ELF-1 (cell line): ENCODE results near the gene CHCHD3.
A peak's percentile ranks its signal among the peaks of the same experiment; 100 is the strongest.

Experiments
- DNase-seq: peaks from one replicate; pipeline ENCODE4 v3.0.0-alpha.2; 2016; ENCODE audit warnings: low read depth, low spot score

CHCHD3 gene

DNA sequence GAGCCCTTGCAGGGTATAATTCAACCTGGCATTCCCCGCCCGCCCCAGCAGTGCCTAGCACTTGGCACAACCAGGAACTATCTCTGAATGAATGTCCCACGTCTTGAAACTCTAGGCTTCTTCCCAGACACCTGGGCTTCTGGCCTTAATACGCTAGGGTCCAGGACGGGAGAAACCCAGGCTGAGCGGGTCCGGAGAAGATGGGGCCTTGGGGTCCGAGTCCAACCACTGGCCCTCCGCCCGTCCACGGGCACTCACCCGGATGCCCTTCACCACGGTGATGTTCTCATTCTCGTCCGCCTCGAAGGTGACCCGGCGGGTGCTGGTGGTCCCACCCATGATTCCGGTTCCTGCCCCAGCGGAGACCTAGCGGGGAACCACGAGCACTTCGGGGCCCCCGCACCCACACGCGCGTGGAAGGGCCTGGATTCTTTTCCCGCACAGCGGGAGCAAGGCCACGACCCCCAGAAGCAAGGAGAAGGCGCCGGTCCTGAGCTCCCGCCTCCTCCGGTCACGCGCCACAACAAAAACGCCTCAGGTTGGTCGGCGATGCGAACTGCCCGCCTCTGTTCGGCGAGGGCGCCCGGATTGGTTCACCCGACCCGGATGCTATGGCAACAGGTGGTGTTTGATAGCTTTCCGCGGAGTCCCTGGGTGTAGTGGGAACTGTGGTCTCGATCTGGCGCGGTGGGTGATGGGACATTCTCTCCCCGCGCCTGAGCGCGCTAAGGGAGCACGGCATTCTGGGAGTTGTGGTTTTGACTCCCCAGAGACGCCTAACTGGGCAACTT lies at the start of gene CHCHD3:
Gene CHCHD3 (minus strand): TSS at position 492 of the 791 bp plus-strand sequence. CDS start 153 bp downstream, at position 339.
- DNase-seq: peak; percentile 99

DNA sequence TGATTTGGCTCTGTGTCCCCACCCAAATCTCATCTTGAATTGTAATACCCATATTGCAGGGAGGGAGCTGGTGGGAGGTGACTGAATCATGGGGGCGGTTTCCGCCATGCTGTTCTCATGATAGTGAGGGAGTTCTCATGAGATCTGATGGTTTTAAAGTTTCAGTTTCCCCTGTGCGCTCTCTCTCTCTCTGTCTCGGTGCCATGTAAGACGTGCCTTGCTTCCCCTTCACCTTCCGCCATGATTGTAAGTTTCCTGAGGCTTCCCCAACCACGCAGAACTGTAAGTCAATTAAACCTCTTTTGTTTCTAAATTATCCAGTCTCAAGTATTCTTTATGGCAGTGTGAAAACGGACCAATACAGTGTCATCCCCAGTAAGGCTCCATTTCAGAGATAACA lies 48.3 kb upstream of the CHCHD3 start:
- DNase-seq: no peak

DNA sequence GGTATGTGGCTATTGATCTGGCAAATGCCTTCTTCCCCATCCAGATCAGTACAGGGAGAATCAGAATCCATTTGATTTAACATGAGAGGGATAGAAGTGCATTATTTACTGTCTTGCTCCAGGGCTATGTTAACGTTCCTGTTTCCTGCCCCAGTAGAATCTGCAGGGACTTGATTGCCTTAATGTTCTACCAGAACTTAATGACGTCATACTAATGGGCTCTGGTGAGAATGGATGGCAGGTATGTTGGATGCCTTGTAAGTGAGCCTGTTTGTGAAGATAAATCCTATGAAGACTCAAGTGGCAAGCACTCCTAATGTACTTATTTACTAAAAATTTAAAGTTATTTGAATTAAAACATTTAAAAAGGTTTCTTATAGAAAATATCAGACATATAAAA lies 44.5 kb upstream of the CHCHD3 start:
- no peak for DNase-seq

DNA sequence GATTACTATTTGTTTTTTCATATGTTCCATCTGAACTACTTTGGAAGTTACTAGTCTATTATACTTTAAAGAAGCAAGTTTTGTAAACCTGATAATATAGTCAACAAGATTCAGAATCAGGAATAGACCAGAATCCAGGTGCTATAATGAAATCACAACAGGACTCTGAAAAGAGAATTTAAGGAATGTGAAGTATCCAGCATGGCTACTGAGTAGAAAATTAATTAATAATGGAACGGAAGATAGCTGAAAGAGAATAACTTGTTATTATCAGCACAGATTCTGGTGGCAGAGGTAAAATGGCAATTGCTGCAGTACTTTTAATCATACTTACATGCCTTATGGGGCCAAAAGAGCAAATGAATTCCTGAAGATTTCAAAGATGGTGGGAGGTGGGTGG lies 43.1 kb upstream of the CHCHD3 start:
- no peak for DNase-seq

DNA sequence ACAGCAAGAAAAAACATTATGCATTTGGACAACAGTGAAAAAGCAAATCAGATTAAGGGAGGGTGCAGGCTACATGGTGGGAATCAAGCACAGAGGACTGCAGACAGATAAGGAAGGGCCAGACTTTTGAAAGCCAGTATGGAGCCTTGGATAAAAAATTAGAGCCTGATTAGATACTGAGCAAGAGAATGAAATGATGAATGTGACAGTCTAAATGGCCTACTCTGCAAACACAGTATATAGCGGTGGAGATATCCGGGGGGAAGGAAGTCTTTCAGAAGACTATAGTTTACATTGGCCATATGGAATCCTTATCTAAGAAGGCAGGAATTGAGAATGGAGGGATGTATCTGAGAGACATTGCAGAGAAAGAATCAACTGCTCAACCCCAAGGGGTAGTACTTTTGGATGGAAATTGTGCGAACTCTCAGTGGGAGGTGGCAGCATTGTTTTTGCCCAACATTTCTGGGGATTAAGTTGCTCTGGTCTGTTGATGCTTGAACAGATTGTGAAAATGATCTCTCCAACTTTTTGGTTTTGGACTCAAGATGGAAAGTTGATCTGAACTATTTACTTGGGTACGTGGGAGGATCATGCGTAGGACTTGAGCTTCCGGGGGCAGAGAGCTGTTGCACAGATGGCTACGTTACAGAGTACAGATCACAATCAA lies 39.4 kb upstream of the CHCHD3 start:
- DNase-seq: no peak

DNA sequence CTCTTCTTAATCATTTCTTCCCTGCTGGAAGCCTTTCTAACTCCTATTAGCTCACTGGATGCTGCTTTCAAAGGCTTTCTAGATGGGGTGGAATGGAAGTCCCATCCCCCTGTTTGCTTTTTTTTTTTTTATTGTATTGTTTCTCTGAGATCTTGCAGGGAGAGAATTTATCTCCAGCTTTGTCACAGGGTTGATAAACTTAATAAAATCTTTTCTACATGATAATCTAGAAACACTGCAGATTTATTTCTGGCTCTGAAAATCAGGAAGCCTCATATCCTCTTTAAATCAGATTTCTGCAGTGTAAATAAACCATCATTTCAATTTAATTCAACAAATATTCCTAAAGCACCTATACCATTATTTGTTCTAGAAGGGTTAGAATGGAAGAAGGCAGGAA lies 37.2 kb upstream of the CHCHD3 start:
- no peak for DNase-seq

DNA sequence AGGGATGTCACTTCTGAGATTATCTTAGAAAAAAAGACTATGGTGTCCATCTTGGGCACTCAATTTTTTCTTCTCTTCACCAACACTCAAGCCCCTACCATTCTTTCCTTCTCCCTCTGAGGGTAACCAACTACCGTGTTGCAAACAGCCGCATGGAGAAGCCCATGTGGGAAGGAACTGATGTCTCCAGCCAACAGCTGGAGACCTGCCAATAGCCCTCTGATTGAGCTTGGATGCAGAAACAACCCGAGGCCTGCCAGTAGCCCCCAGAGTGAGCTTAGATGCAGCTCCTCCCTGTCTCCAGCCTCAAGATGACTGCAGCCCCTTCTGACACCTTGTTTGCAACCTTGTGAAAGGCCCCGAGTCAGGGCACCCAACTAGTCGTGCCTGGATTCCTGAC lies 36.4 kb upstream of the CHCHD3 start:
- DNase-seq: no peak

DNA sequence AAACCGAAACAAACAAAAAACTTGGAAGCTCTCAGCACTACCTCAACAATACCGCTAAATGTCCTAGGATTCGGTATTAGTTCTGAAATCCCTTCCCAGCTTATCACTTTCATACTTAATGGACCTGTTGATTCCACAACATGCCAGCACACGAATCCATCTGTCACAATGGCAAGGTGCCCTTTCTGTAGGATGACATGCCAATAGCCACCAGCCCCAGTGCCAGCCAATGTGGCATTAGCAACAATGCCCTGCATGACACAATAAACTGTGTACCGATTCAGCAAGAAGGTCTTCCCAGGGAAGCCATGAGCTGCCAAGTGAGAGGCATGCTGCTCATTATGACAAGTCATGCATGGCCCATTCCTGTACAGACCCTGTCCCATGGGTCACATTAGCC lies 35.6 kb upstream of the CHCHD3 start:
- DNase-seq: no peak

DNA sequence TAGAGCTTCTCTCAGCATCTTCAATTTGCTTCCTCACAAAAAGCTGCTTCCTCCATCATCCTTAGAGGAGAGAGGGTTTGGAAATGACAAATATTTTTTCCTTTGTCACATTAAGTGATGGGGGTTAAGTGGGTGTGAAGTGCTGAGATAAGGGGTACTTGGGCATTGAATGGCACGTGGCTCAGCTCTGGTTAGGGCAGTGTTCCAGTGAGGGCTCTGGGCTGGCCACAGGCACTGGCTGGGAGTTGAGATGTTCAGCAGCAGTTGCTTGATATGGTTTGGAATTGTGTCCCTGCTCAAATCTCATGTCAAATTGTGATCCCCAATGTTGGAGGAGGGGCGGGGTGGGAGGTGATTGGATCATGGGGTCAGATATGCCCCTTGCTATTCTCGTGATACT lies 33.7 kb upstream of the CHCHD3 start:
- no peak for DNase-seq

DNA sequence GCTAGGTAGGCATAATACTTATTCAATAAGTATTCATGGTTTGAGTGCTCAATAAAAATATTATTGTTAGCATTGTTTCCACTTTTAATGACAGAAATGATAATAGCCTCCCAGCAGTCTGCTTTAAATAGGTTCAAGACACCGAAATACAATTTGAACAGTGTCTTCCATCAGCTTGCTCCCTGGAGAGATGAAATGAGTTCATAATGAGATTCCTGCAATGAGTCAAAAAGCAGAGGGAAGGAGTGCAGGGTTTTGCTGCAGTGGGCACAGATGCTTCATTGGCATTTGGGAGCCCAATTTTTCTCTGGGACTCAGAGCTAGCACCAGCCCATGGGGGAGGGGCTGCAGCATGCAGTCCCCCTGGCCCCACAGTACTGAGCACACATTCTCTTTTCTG lies 32.6 kb upstream of the CHCHD3 start:
- no peak for DNase-seq

DNA sequence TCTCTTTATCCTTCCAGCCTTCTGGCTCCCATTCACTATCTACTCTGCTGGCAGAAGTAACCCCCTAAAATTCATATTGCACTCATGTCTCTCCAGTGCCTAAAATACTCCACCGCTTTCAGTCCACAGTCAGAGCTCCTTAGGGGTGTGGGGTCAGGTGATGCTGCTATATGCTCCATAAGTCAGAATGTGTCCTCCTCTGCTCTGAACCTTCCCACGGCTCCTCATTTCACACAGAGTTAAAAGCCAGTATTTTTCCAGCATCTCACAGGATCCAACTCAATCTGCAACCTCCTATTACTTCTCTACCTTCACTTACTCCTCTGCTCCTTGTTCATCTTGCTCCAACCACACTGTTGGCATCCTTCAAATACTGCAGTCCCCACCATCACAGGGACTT lies 31.1 kb upstream of the CHCHD3 start:
- no peak for DNase-seq

DNA sequence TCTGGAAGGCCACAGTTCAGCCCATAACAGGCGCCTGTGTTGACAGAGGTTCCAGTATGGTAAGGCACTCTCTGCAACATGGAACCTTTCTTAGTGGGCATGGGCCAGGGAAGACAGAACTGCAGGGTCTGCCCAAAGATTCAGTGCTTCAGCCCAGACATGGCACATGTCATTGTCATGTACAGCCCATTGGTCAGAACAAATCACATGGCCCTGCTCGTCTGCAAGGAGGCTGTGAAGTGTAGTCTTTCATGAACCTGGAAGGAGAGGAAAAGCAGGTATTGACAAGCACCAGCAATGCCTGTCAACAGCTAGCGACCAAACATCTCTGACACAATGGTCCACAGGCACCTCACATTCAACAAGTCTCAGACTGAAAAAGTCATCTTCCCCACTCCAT lies 30.4 kb upstream of the CHCHD3 start:
- no peak for DNase-seq

DNA sequence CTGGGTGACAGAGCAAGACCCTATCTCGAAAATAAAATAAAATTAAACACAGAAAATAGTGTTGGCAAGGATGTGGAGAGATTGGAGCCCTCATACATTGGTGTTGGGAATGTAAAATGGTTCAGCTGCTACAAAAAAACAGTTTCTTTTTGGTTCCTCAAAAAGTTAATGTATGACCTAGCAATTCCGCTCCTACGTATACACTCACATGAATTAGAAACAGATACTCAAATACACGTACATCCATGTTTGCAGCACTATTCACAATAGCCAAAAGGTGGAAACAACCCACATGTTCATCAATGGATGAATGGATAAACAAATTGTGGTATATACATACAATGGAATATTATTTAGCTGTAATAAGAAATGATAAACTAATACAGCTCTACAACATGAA lies 28.4 kb upstream of the CHCHD3 start:
- DNase-seq: no peak

DNA sequence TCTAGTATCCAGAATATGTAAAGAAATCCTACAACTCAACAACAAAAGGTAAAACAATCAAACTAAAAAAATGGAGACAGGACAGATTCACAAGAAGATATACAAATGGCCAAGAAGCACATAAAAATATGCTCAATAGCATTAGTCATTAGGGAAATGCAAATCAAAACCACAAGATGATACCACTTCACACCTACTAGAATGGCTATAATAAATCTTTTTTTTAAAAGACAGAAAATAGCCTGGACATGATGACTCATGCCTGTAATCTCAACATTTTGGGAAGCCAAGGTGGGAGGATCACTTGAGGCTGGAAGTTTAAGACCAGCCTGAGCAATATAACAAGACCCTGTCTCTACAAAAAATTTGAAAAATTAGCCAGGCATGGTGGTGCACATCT lies 27.9 kb upstream of the CHCHD3 start:
- no peak for DNase-seq

DNA sequence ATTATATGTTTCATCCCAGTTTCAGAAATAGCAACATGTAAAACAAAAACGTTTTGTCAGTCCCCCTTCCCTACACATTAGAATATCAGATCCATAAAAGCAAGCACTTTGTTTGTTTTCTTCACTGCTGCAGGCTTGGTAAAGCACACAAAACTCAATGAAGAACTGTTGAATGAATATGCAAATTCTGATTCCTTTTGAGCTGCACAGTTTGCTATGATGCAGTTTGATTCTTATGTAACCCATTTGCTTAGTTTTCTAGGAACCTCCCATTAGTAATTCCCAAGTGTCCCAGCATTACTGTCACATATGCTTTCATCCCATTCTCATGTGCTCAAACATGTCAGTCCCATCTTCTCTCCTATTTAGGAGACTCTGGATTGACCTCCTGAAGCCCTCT lies 26.1 kb upstream of the CHCHD3 start:
- no peak for DNase-seq

DNA sequence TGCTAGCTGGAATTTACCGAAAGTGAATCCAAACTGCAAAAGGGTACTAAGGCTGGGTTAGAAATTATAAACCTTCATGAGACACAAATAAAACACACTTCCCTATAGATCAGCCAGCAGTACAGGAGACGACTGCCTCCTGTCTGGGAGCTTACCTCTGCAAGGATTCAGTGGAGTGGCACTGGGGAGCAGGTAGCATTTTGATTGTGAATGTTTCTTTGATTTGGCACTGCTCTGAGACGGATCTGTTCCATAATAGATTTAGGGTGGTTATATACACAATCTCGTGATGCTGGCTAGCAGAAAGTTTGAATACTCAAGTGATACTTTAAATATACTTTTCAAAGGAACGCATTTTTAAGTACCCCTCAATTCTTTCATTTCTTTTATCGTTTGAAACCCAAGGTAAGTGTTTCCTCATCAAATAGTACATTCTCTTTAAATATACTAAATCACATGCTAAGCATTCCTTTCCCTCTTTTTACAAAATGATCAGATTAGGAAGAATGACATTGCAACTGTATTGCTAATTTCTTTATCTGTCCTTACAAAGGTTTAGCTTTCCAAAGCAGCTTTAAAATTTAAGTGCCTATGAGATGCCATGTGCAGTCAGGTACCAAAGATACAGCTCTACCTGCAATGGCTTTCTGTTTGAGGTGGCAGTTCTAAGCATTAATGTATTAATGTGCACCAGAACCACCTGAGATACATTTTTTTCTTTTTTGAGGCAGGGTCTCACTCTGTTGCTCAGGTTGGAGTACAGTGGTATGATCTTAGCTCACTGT lies 20.6 kb upstream of the CHCHD3 start:
- no peak for DNase-seq

DNA sequence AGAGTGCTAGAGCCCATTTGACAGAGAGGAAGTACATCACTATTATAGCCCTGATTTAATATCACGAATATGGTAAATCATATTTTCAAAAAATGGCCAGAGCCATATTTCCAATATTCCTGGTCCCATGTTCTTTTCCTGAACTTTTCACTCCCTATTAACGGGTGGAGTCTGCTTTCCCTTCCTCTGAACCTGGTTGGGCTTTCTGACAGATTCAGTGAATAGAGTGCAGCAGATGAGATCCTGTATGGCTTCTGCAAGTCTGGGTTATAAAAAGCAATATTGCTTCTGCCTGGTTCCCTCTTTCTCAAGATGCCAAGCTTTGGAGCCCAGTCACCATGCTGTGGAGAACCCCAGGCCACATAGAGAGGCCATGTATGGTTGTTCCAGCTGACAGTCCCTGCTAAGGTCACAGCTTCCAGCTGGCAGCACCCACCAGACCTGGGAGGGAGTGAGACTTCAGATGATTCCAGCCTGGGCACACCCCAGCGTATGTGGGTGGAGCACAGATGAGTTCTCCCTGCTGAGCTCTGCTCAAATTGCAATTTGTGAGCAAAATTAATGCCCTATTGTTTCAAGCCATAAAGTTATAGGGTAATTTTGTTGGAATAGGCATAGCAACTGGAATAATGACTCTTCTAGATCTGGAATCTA lies 17.9 kb upstream of the CHCHD3 start:
- no peak for DNase-seq

DNA sequence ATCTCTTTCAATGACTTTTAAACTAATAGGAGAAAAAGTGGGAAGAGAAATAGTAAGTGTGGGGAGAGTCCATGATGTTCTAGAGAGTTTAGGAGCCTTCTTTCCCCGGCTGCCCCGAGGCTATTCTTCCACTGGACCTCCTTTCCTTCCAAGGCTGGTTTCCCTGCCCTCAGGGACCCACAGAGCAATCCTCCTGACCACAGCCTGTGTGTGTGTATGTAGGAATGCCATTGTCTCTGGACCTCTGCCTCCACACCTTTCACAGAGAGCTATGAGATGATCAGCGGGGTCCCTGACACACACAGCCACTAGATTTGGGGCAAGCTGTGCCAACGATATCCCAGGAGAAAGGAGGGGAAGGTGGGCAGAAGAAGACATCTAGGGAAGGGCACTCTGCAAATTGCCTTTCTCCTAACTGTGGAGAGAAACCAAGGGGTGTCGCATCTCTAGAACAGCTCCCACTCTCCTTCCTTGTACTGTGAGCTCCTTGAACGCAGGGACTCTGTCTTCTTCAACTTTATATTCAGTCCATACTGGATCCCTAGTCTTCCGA lies 13.3 kb upstream of the CHCHD3 start:
- DNase-seq: peak; percentile 84

DNA sequence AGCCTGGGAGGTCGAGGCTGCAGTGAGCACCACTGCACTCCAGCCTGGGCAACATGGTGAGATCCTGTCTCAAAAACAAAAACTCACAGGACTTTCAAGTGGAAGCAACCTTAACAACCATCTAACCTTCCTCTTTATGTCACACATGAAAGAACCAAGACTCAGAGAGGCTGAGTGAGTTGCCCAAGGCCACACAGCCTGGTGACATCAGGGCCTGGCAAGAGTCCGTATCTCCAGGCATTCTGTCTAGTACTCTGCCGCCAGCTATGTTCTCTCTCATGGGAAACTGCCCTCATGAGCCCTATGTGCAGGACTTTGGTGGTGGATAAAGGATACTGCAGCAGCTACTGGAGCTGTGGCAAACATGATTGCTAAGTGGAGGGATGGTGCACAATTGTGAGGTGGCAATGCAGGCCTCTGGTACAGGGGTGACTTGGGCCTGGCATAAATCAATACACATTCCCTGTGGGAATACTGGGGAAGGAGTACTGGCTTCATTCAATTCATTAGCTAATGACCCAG lies 10.1 kb upstream of the CHCHD3 start:
- DNase-seq: no peak

DNA sequence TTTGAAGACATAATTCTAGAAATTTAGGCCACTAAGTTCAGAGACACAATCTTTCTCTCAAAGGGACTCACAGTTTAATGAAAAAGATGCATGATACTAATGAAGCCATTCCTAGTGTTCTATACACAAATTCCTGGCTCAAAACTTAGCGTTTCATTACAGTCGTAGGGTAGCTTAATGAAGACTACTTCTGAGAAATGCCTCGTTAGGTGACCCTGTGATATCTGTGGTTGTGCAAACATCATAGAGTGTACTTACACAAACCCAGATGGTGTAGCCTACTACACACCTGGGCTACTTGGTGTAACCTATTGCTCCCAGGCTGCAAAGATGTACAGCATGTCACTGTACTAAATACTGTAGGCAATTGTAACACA lies 488 bp upstream of the CHCHD3 start:
- no peak for DNase-seq

DNA sequence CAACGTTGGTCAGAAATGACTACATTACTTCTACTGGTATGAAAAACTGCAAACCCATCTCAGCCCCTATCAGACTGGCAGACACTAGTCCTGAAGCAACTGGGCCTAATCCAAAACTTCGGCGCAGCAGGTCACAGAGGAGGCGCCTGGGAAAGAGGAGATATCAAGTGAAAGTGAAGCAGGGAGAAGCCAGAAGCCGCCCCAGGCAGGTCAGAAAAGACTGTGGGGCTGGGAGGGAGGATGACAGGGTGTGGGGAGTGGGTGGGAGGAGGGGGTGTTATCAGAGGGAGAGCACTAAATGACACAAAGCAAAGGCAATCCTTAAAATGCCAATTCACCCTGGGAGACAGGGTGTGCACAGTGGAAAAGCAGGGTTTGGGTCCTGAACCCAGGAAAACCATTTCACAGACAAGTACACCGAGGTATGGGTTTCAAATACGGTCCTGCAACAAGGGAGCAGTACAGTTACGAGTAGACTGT lies 731 bp downstream of the CHCHD3 start:
- DNase-seq: peak; percentile 71
